Right cardiac atrium (tissue), 5 donors: ENCODE measurements around the gene METTL8. TPM values are rescaled to one million over a fixed set of nuclear protein-coding genes. Genes with fewer than 3 reads are reported as not detected.

Source experiments
- ATAC-seq, 2 donors: fragments of 200-7000 bp; cut with Tn5 transposase; one replicate each; pipeline versions ENCODE4 v1.8.0 to v1.9.1; 2020; ENCODE audit warnings: moderate library complexity in 2 of 2, mild to moderate bottlenecking in 1 of 2
- DNase-seq, 3 donors: peaks; one replicate each; pipeline ENCODE4 v3.0.0-alpha.2; 2020
- H3K27ac ChIP-seq: one replicate; pipeline ENCODE4 v1.5.1; 2013; ENCODE audit warnings: mild to moderate bottlenecking, low read length, control low read depth, moderate library complexity
- H3K27me3 ChIP-seq: one replicate; pipeline ENCODE4 v1.6.1; 2013; ENCODE audit not compliant: control insufficient read depth, insufficient read depth
- H3K4me1 ChIP-seq: one replicate; pipeline ENCODE4 v1.6.1; 2013; ENCODE audit warnings: low read length; ENCODE audit not compliant: control insufficient read depth, insufficient read depth
- H3K4me3 ChIP-seq: one replicate; pipeline ENCODE4 v1.5.1; 2013; ENCODE audit warnings: low read length, control low read depth
- H3K9me3 ChIP-seq: one replicate; pipeline ENCODE4 v1.6.1; 2013; ENCODE audit warnings: low read length; ENCODE audit not compliant: control insufficient read depth
- WGBS: extraction: QIAGEN DNeasy Blood & Tissue Kit; methylation state at CpG from one replicate; pipeline ENCODE4 v1.1.7; 2013; 5-methylcytosine and 5-hydroxymethylcytosine counted together
- intact Hi-C, 4 donors: fragments of 100-400 bp; cut with DNase I; formaldehyde crosslinking; loops; one replicate each; pipeline versions ENCODE4 v1.11.0 to v1.14.0; 2022 to 2023
- polyA plus RNA-seq: library from polyadenylated mRNA; stranded (reverse); fragments of 200-250 nt; gene quantifications from one replicate; pipeline ENCODE4 v1.2.3, GENCODE V29; 2013
- total RNA-seq, 4 donors: library from RNA; stranded (reverse); fragmentation: NEBNext Ultra II Directional; extraction: Animal tissue kit (Norgen Biotek cat#: 25700); gene quantifications; one replicate each; pipeline ENCODE4 v1.2.1, GENCODE V29; 2021
- donor health status: healthy with polysubstance abuse.
- donor health status: DM: no; HTN: yes; CAD: no.
- donor health status: DM: no; HTN: no; CAD: no.
- donor health status: DM: no; HTN: yes; CAD: no; lungs with severe emphysema.
- donor health status: DM: yes; HTN: yes; CAD: no.

METTL8 gene
- total and polyA plus RNA-seq, 5 donors, result 5.3 to 16.4 (median 12.8) TPM

- Histone ChIP-seq H3K27me3 (no peaks in the 10 kb centered on the region), H3K9me3 (no peaks in the 10 kb centered on the region), H3K4me3 (no peak overlapping the region), H3K27ac (no peak overlapping the region), H3K4me1 (no peaks in the 10 kb centered on the region)
- intact Hi-C loops, result no loop called here
- 85% methylated on average over 13 of the region's 13 CpGs for WGBS
- DNase-seq (no peak), ATAC-seq (no peak)
Observed at GRCh38 chr2:171279983-171280790, 153.6 kb downstream of the METTL8 start.

DNA sequence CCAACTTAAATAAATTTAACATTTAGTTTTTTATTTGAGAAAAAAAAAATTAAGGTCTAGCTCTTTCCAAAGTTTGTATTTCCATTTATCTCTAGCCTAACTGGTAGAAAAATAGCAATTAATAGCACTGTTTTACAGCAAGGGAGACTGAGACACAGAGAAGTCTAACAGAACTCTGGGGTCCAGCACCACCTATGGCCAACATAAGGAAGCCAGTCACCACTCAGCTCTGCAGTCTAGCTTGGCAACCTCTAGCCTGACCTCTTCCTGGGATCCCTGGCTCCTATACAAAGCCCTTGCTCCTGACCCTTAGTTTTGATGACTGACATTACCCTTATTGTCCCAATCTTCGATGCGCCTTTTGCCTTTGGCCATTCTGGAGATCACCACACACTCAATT lies 159.0 kb downstream of the METTL8 start:
- Histone ChIP-seq H3K4me1 (no peaks in the 10 kb centered on the region), H3K27me3 (no peaks in the 10 kb centered on the region), H3K9me3 (no peaks in the 10 kb centered on the region), H3K27ac (no peak overlapping the region), H3K4me3 (no peak overlapping the region)
- DNase-seq (no peak), ATAC-seq (no peak)
- intact Hi-C loops, result no loop called here
- 92% methylated on average over 2 of the region's 2 CpGs for WGBS

DNA sequence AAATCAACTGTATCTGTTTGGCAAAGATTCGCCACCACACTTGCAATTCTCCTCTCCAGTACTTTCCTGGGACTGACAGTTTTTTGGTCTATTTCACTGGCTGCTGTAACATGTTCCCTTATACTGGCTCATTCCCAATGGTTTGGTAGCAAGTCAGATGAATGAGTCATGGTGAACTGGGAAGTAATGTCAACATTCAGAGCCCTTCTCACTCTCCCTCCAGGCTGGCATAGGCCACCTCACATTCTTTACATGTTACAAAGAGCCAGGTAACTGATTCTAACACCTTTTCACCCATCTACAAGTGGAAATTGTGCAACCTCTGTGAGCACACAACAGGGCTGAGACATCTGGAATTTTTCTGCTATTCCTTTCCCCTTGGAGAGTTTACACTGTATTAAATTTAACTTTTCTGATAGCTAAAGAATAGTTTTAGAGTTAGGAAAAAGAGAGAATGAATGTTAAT lies 161.8 kb downstream of the METTL8 start:
- H3K4me1 ChIP-seq, result no peaks in the 10 kb centered on the region
- no peak overlapping the region for H3K27ac ChIP-seq
- H3K4me3 ChIP-seq, result no peak overlapping the region
- no peaks in the 10 kb centered on the region for H3K9me3 ChIP-seq
- peak; percentile 96 to 97 for ATAC-seq
- no peak for DNase-seq
- 29% methylated on average over 1 of the region's 1 CpG for WGBS
- intact Hi-C loops, result no loop called here
- no peaks in the 10 kb centered on the region for H3K27me3 ChIP-seq

GRCh38 chr2:171271386-171271785 lies 162.4 kb downstream of the METTL8 start:
- no peaks in the 10 kb centered on the region for H3K9me3 ChIP-seq
- intact Hi-C loops, result no loop called here
- ATAC-seq, result no peak
- H3K27ac ChIP-seq, result no peak overlapping the region
- no peak for DNase-seq
- no peaks in the 10 kb centered on the region for H3K27me3 ChIP-seq
- H3K4me1 ChIP-seq, result no peaks in the 10 kb centered on the region
- H3K4me3 ChIP-seq, result no peak overlapping the region
- WGBS, result 32% methylated on average over 1 of the region's 1 CpG

DNA sequence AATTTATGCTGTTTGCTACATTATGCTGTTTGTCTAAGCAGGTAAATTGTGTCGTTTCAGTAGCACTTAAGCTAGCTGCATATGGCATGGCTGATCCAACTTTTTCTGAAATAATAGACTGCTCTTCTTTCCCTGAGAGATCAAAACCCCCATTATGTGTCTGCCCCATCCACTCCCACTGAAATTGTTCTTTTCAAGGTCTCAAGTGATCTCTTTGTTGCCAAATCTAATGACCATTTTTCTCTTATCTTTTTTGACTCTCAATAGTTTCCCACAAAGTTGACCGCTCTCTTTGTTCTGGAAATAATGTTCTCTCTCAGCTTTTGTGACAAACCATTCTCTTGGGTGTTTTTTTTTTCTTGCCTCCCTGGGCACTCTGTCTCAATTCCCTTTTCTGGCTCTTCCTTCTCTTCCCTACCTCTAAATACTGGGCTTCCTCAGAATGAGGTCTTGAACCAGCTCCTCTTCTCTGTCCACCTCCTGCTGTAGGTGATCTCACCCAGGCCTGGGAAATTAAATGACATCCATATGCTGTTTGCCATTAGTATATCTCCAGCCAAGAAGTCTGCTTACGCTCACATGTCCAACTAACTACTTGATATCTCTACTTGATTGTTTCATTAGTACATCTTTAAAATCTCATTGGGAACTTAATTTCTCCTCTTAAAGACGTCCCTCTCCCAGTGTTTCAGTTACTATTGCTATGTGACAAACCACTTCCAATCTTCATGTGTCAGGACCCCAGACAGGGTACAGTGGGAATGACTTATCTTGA lies 165.7 kb downstream of the METTL8 start:
- Histone ChIP-seq H3K4me3 (no peak overlapping the region), H3K27me3 (no peaks in the 10 kb centered on the region), H3K9me3 (no peaks in the 10 kb centered on the region), H3K4me1 (no peaks in the 10 kb centered on the region), H3K27ac (no peak overlapping the region)
- ATAC-seq (no peak), DNase-seq (no peak)
- intact Hi-C loops, result no loop called here
- 66% methylated on average over 4 of the region's 4 CpGs for WGBS

Other genes with a start within 250 kb of the METTL8 start
- gene DCAF17, start 236 bp upstream of the METTL8 start, total RNA-seq, result 10 to 100 TPM in 2 of 4 donors, 1 to 10 TPM in 2; 6.5 to 12.1 (median 9.7) TPM
- 2.9 TPM for gene DCAF17, start 236 bp upstream of the METTL8 start, polyA plus RNA-seq
- 100 to 1,000 TPM in 3 of 4 donors, 10 to 100 TPM in 1; 90.8 to 138 (median 119) TPM for gene CYBRD1, start 88.5 kb upstream of the METTL8 start, total RNA-seq
- 88.3 TPM for gene CYBRD1, start 88.5 kb upstream of the METTL8 start, polyA plus RNA-seq